A673 (cell line): ENCODE measurements around the gene PROC. TPM values are rescaled to one million over a fixed set of nuclear protein-coding genes. Genes with fewer than 3 reads are reported as not detected.

Source experiments
- BruUV-seq: library from RNA; stranded (reverse); fragments of 400-500 nt; replicated peaks from 2 replicates; lab custom pipeline; 2021; lab: Mats Ljungman, UMichigan
- CTCF ChIA-PET: fragments of 300-600 bp; sonication (Branson Sonifier 250); formaldehyde crosslinking; loops from one replicate; lab custom pipeline; 2022; ENCODE audit warnings: antibody characterized with exemption; lab: Charles Lee
- POLR2A ChIA-PET: fragments of 300-600 bp; sonication (Branson Sonifier 250); formaldehyde crosslinking; loops from one replicate; lab custom pipeline; 2022; ENCODE audit warnings: antibody characterized with exemption; ENCODE audit not compliant: low non-redundant PET; lab: Charles Lee
- DNase-seq: peaks from one replicate; pipeline ENCODE4 v3.0.0-alpha.2; 2015; ENCODE audit warnings: low spot score
- H3K27ac ChIP-seq: fragments of 200-600 bp; sonication (generic); 2 replicates; pipeline ENCODE4 v1.5.1; 2016; ENCODE audit warnings: mixed run types, low read depth, mild to moderate bottlenecking, mixed read lengths, antibody characterized with exemption, low read length; ENCODE audit not compliant: poor library complexity, severe bottlenecking
- H3K27me3 ChIP-seq: fragments of 200-600 bp; sonication (generic); replicated peaks from 2 replicates; pipeline ENCODE4 v1.6.1; 2017; ENCODE audit warnings: mixed run types, low read depth, mild to moderate bottlenecking, mixed read lengths, antibody characterized with exemption, low read length; ENCODE audit not compliant: insufficient read depth, poor library complexity
- H3K36me3 ChIP-seq: fragments of 200-600 bp; sonication (generic); 2 replicates; pipeline ENCODE4 v1.6.1; 2016; ENCODE audit warnings: mixed run types, mild to moderate bottlenecking, mixed read lengths, antibody characterized with exemption, low read length; ENCODE audit not compliant: insufficient read depth, poor library complexity, severe bottlenecking
- H3K4me1 ChIP-seq: fragments of 200-600 bp; sonication (generic); 2 replicates; pipeline ENCODE4 v1.6.1; 2017; ENCODE audit warnings: mixed run types, mild to moderate bottlenecking, mixed read lengths, antibody characterized with exemption, low read length; ENCODE audit not compliant: insufficient read depth, poor library complexity, severe bottlenecking
- H3K4me3 ChIP-seq: fragments of 200-600 bp; sonication (generic); 2 replicates; pipeline ENCODE4 v1.5.1; 2016; ENCODE audit warnings: low read depth, mixed run types, mild to moderate bottlenecking, mixed read lengths, low read length; ENCODE audit not compliant: poor library complexity, severe bottlenecking
- H3K9me3 ChIP-seq: fragments of 200-600 bp; sonication (generic); 2 replicates; pipeline ENCODE4 v1.6.1; 2016; ENCODE audit warnings: mixed run types, low read depth, mild to moderate bottlenecking, mixed read lengths, antibody characterized with exemption, low read length; ENCODE audit not compliant: poor library complexity, severe bottlenecking
- EZH2 ChIP-seq: fragments of 200-600 bp; sonication (generic); IDR thresholded peaks from 2 replicates; pipeline ENCODE4 v1.6.1; 2017; ENCODE audit warnings: borderline replicate concordance, low read depth, mild to moderate bottlenecking, mixed read lengths, antibody characterized with exemption, low read length; ENCODE audit not compliant: poor library complexity, severe bottlenecking
- intact Hi-C: fragments of 100-400 bp; cut with micrococcal nuclease; formaldehyde crosslinking; loops from one replicate; pipeline ENCODE4 v1.10.0; 2022; ENCODE audit not compliant: unreplicated experiment
- total RNA-seq: library from RNA; stranded (reverse); gene quantifications from 2 replicates; pipeline ENCODE4 v1.2.3, GENCODE V29; 2021
- TF ChIP-seq, protein P1 (sequence below): fragments of 300-800, 200-600 bp; sonication (generic); conservative IDR thresholded peaks from 2 replicates; pipeline ENCODE4 v1.5.1; 2017; ENCODE audit warnings: low read depth, mild to moderate bottlenecking, antibody characterized with exemption, low read length, moderate library complexity, mixed read lengths

Gene PROC
- total RNA-seq, 1 experiment from 2014 or later, result not detected

DNA sequence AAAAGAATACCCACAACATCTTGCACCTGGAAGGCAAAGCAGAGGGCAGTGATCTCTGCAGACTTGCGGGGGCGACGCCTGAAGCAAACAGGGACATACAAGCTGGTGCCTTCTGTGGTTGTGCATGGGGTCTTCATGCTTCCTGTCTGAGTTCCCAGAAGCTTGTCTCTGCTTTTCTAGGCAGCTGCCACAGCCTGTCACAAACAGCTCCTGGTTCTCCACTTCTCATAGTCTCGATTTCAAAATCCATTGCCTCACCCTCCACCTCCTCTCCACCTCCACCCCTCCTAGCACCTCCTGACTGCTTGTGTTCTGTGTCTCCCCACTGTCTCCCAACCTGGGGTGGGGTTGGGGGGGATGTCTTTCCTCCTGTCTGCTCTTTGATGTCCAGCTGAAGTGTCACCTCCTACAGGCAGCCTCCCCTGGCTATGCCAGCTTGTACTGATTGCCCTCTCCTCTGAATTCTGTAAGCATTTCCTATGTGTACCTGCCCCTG lies 1.7 kb upstream of the PROC start:
- Histone ChIP-seq H3K4me1 (peaks cover 30% of the 10 kb centered on the region), H3K36me3 (no peaks in the 10 kb centered on the region), H3K4me3 (no peak overlapping the region), H3K27ac (no peak overlapping the region), H3K27me3 (no peaks in the 10 kb centered on the region), H3K9me3 (peaks cover 8% of the 10 kb centered on the region)
- CTCF ChIA-PET, result no interaction called here
- TF ChIP-seq EZH2, result no peak
- TF ChIP-seq, protein P1, sequence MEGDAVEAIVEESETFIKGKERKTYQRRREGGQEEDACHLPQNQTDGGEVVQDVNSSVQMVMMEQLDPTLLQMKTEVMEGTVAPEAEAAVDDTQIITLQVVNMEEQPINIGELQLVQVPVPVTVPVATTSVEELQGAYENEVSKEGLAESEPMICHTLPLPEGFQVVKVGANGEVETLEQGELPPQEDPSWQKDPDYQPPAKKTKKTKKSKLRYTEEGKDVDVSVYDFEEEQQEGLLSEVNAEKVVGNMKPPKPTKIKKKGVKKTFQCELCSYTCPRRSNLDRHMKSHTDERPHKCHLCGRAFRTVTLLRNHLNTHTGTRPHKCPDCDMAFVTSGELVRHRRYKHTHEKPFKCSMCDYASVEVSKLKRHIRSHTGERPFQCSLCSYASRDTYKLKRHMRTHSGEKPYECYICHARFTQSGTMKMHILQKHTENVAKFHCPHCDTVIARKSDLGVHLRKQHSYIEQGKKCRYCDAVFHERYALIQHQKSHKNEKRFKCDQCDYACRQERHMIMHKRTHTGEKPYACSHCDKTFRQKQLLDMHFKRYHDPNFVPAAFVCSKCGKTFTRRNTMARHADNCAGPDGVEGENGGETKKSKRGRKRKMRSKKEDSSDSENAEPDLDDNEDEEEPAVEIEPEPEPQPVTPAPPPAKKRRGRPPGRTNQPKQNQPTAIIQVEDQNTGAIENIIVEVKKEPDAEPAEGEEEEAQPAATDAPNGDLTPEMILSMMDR, result no peak
- intact Hi-C loops, result no loop called here
- no TSS peak for BruUV-seq
- no peak for DNase-seq
- POLR2A ChIA-PET, result no interaction called here

DNA sequence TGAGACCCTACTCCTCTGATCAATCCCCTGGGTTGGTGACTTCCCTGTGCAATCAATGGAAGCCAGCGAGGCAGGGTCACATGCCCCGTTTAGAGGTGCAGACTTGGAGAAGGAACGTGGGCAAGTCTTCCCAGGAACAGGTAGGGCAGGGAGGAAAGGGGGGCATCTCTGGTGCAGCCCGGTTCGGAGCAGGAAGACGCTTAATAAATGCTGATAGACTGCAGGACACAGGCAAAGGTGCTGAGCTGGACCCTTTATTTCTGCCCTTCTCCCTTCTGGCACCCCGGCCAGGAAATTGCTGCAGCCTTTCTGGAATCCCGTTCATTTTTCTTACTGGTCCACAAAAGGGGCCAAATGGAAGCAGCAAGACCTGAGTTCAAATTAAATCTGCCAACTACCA lies 821 bp upstream of the PROC start:
- ChIA-PET CTCF (no interaction called here), POLR2A (interaction anchor here (0.7 kb wide), 1 partner anchor 256 kb away, joined by 5 read pairs; no protein-coding TSS in a partner anchor)
- Histone ChIP-seq H3K9me3 (peaks cover 8% of the 10 kb centered on the region), H3K4me3 (no peak overlapping the region), H3K27ac (no peak overlapping the region), H3K36me3 (no peaks in the 10 kb centered on the region), H3K4me1 (peaks cover 25% of the 10 kb centered on the region), H3K27me3 (no peaks in the 10 kb centered on the region)
- DNase-seq, result no peak
- TF ChIP-seq EZH2, result no peak
- TF ChIP-seq, protein P1, result no peak
- BruUV-seq, result no TSS peak
- intact Hi-C loops, result no loop called here

DNA sequence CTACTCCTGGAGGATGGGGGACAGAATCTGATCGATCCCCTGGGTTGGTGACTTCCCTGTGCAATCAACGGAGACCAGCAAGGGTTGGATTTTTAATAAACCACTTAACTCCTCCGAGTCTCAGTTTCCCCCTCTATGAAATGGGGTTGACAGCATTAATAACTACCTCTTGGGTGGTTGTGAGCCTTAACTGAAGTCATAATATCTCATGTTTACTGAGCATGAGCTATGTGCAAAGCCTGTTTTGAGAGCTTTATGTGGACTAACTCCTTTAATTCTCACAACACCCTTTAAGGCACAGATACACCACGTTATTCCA lies 844 bp downstream of the PROC start:
- no peaks in the 10 kb centered on the region for H3K9me3 ChIP-seq
- TF ChIP-seq, protein P1, result no peak
- TF ChIP-seq EZH2, result no peak
- DNase-seq, result no peak
- intact Hi-C loops, result no loop called here
- no peak overlapping the region for H3K27ac ChIP-seq
- H3K36me3 ChIP-seq, result no peaks in the 10 kb centered on the region
- BruUV-seq, result no TSS peak
- POLR2A ChIA-PET, result no interaction called here
- CTCF ChIA-PET, result interaction anchor here (0.6 to 0.8 kb wide), 2 partner anchors 23 to 222 kb away, joined by 3 to 9 read pairs; no protein-coding TSS in a partner anchor
- no peak overlapping the region for H3K4me3 ChIP-seq
- H3K4me1 ChIP-seq, result peaks cover 16% of the 10 kb centered on the region
- no peaks in the 10 kb centered on the region for H3K27me3 ChIP-seq
